HG03378 (cell line): ENCODE data around the gene SIGLEC10.
"Not testable (repeated sequence)": the region's sequence is repeated elsewhere in the genome, so short reads cannot be mapped to it uniquely, and the experiment has no call there.

ENCODE experiments used
- ATAC-seq: cut with Tn5 transposase; IDR thresholded peaks from one replicate; pipeline ENCODE4 v1.9.1; 2021; ENCODE audit warnings: mild to moderate bottlenecking, moderate library complexity; ENCODE audit not compliant: unreplicated experiment

The SIGLEC10 gene

GRCh38 chr19:51440846-51441409, 23.5 kb upstream of the SIGLEC10 start:
- no peak for ATAC-seq

- ATAC-seq: no peak
Observed at GRCh38 chr19:51440052-51440451, 22.6 kb upstream of the SIGLEC10 start.

GRCh38 chr19:51439021-51439465, 21.6 kb upstream of the SIGLEC10 start:
- ATAC-seq: no peak

GRCh38 chr19:51434456-51434855, 17.0 kb upstream of the SIGLEC10 start:
- ATAC-seq: no peak

GRCh38 chr19:51433043-51433442, 15.6 kb upstream of the SIGLEC10 start:
- no peak for ATAC-seq

- ATAC-seq: no peak
Observed at GRCh38 chr19:51431124-51431523, 13.7 kb upstream of the SIGLEC10 start.

- ATAC-seq: no peak
Observed at GRCh38 chr19:51430221-51430620, 12.8 kb upstream of the SIGLEC10 start.

- ATAC-seq: no peak
Observed at GRCh38 chr19:51427201-51427600, 9.8 kb upstream of the SIGLEC10 start.

GRCh38 chr19:51422053-51422448, 4.6 kb upstream of the SIGLEC10 start:
- ATAC-seq: no peak

- no peak for ATAC-seq
Observed at GRCh38 chr19:51421229-51422052, 4.0 kb upstream of the SIGLEC10 start.

- not testable (repeated sequence) for ATAC-seq
Observed at GRCh38 chr19:51420511-51420910, 3.1 kb upstream of the SIGLEC10 start.

GRCh38 chr19:51418707-51419106, 1.3 kb upstream of the SIGLEC10 start:
- ATAC-seq: no peak

- ATAC-seq: no peak
Observed at GRCh38 chr19:51417810-51418157, 342 bp upstream of the SIGLEC10 start.

GRCh38 chr19:51416422-51416821, 1.0 kb downstream of the SIGLEC10 start:
- ATAC-seq: not testable (repeated sequence)

GRCh38 chr19:51415187-51415586, 2.3 kb downstream of the SIGLEC10 start:
- ATAC-seq: no peak

GRCh38 chr19:51410950-51411748, 6.3 kb downstream of the SIGLEC10 start:
- no peak for ATAC-seq

- no peak for ATAC-seq
Observed at GRCh38 chr19:51407511-51408131, 9.8 kb downstream of the SIGLEC10 start.

- no peak for ATAC-seq
Observed at GRCh38 chr19:51402117-51402516, 15.3 kb downstream of the SIGLEC10 start.

GRCh38 chr19:51399936-51400335, 17.5 kb downstream of the SIGLEC10 start:
- ATAC-seq: not testable (repeated sequence)

GRCh38 chr19:51399231-51399630, 18.2 kb downstream of the SIGLEC10 start:
- no peak for ATAC-seq

GRCh38 chr19:51398096-51398704, 19.2 kb downstream of the SIGLEC10 start:
- no peak for ATAC-seq
